Tongue (tissue), 2 donors: Measurements from ENCODE around the gene GJB5. TPM values are rescaled to one million over a fixed set of nuclear protein-coding genes. Genes with fewer than 3 reads are reported as not detected.

Source experiments
- DNase-seq: peaks from one replicate; pipeline ENCODE4 v3.0.0-alpha.2; 2015
- total RNA-seq: library from RNA; depleted of rRNA; stranded (reverse); fragments of >200 nt; gene quantifications from one replicate; pipeline ENCODE4 v1.2.3, GENCODE V29; 2014

The GJB5 gene
- total RNA-seq, 1 donor from 2014 or later: 3.1 TPM

- DNase-seq: no peak
Observed at GRCh38 chr1:34777519-34778321, 22.9 kb downstream of the GJB5 start.

GRCh38 chr1:34778381-34778780, 23.5 kb downstream of the GJB5 start:
- DNase-seq: no peak

GRCh38 chr1:34779005-34779404, 24.2 kb downstream of the GJB5 start:
- no peak for DNase-seq

GRCh38 chr1:34779526-34779925, 24.7 kb downstream of the GJB5 start:
- no peak for DNase-seq

- no peak for DNase-seq
Observed at GRCh38 chr1:34779962-34780361, 25.1 kb downstream of the GJB5 start.

GRCh38 chr1:34780528-34780927, 25.7 kb downstream of the GJB5 start:
- no peak for DNase-seq

- no peak for DNase-seq
Observed at GRCh38 chr1:34781071-34781843, 26.4 kb downstream of the GJB5 start, which contains the start of gene GJB3. TSS of gene GJB3 (plus strand) at chr1:34781214. CDS start at chr1:34784763, 3,549 bp downstream.

- peak; percentile 29 for DNase-seq
Observed at GRCh38 chr1:34781844-34782391, 27.1 kb downstream of the GJB5 start.

- no peak for DNase-seq
Observed at GRCh38 chr1:34784751-34785221, 29.9 kb downstream of the GJB5 start.

GRCh38 chr1:34785231-34785874, 30.5 kb downstream of the GJB5 start:
- DNase-seq: no peak

GRCh38 chr1:34785875-34786470, 31.1 kb downstream of the GJB5 start:
- DNase-seq: no peak

GRCh38 chr1:34786521-34787325, 31.9 kb downstream of the GJB5 start:
- peak; percentile 84 for DNase-seq

GRCh38 chr1:34787461-34788420, 32.9 kb downstream of the GJB5 start:
- no peak for DNase-seq

- DNase-seq: no peak
Observed at GRCh38 chr1:34790985-34791384, 36.1 kb downstream of the GJB5 start.

- no peak for DNase-seq
Observed at GRCh38 chr1:34792424-34792823, 37.6 kb downstream of the GJB5 start.

- DNase-seq: no peak
Observed at GRCh38 chr1:34792868-34793727, 38.3 kb downstream of the GJB5 start, which contains the start of gene GJA4. TSS of gene GJA4 (plus strand) at chr1:34792999. CDS start at chr1:34794214, 1,215 bp downstream.

GRCh38 chr1:34794001-34794789, 39.3 kb downstream of the GJB5 start:
- no peak for DNase-seq

GRCh38 chr1:34794790-34795180, 39.9 kb downstream of the GJB5 start:
- DNase-seq: no peak
